H9 (cell line): ENCODE results near the gene AGO3. TPM values are rescaled to one million over a fixed set of nuclear protein-coding genes. Genes with fewer than 3 reads are reported as not detected.
"Not testable (repeated sequence)": the region's sequence is repeated elsewhere in the genome, so short reads cannot be mapped to it uniquely, and the experiment has no call there.

Experiments
- DNase-seq: peaks from one replicate; pipeline ENCODE4 v3.0.0-alpha.2; 2017
- H2AFZ ChIP-seq: one replicate; pipeline ENCODE4 v1.6.1; 2013; ENCODE audit warnings: mild to moderate bottlenecking, low read length, control low read depth, moderate library complexity
- H2AK5ac ChIP-seq: 2 replicates; pipeline ENCODE4 v1.6.1; 2013; ENCODE audit warnings: low read length, control low read depth, mixed read lengths; ENCODE audit not compliant: insufficient read length
- H2BK120ac ChIP-seq: one replicate; pipeline ENCODE4 v1.6.1; 2013; ENCODE audit warnings: low read depth, mild to moderate bottlenecking, low read length, control low read depth, inconsistent platforms; ENCODE audit not compliant: poor library complexity, severe bottlenecking
- H2BK12ac ChIP-seq: 2 replicates; pipeline ENCODE4 v1.6.1; 2013; ENCODE audit warnings: low read length, control low read depth, mixed read lengths, low read depth; ENCODE audit not compliant: insufficient read length
- H2BK15ac ChIP-seq: 2 replicates; pipeline ENCODE4 v1.6.1; 2013; ENCODE audit warnings: low read depth, low read length, control low read depth
- H2BK20ac ChIP-seq: one replicate; pipeline ENCODE4 v1.6.1; 2013; ENCODE audit warnings: low read depth, mild to moderate bottlenecking, low read length, control low read depth, inconsistent platforms; ENCODE audit not compliant: poor library complexity, severe bottlenecking
- H2BK5ac ChIP-seq: 2 replicates; pipeline ENCODE4 v1.6.1; 2013; ENCODE audit warnings: low read length, control low read depth, mixed read lengths; ENCODE audit not compliant: insufficient read length
- H3K14ac ChIP-seq: 2 replicates; pipeline ENCODE4 v1.6.1; 2013; ENCODE audit warnings: low read length, control low read depth; ENCODE audit not compliant: insufficient read depth
- H3K18ac ChIP-seq: 2 replicates; pipeline ENCODE4 v1.6.1; 2013; ENCODE audit warnings: low read depth, mild to moderate bottlenecking, mixed read lengths, low read length, control low read depth; ENCODE audit not compliant: insufficient read length
- H3K23ac ChIP-seq: 2 replicates; pipeline ENCODE4 v1.6.1; 2013; ENCODE audit warnings: low read length, control low read depth, mixed read lengths, low read depth; ENCODE audit not compliant: insufficient read length
- H3K23me2 ChIP-seq: 2 replicates; pipeline ENCODE4 v1.6.1; 2013; ENCODE audit warnings: low read depth, mild to moderate bottlenecking, mixed read lengths, low read length, control low read depth; ENCODE audit not compliant: insufficient read length, poor library complexity, severe bottlenecking
- H3K27ac ChIP-seq: 2 replicates; pipeline ENCODE4 v1.5.1; 2013; ENCODE audit warnings: low read length, control low read depth, mixed read lengths, low read depth; ENCODE audit not compliant: insufficient read length
- H3K27me3 ChIP-seq: 2 replicates; pipeline ENCODE4 v1.6.1; 2013; ENCODE audit warnings: low read length, control low read depth, inconsistent platforms; ENCODE audit not compliant: insufficient read depth
- H3K4ac ChIP-seq: 2 replicates; pipeline ENCODE4 v1.6.1; 2013; ENCODE audit warnings: low read depth, mild to moderate bottlenecking, control low read depth, inconsistent platforms, low read length, moderate library complexity
- H3K4me1 ChIP-seq: 2 replicates; pipeline ENCODE4 v1.6.1; 2013; ENCODE audit warnings: low read length, control low read depth, inconsistent platforms; ENCODE audit not compliant: insufficient read depth
- H3K4me2 ChIP-seq: 2 replicates; pipeline ENCODE4 v1.6.1; 2013; ENCODE audit warnings: low read length, control low read depth, mixed read lengths; ENCODE audit not compliant: insufficient read length, insufficient read depth
- H3K56ac ChIP-seq: 2 replicates; pipeline ENCODE4 v1.6.1; 2013; ENCODE audit warnings: low read depth, mild to moderate bottlenecking, mixed read lengths, low read length, control low read depth; ENCODE audit not compliant: insufficient read length
- H3K79me1 ChIP-seq: 2 replicates; pipeline ENCODE4 v1.6.1; 2013; ENCODE audit warnings: low read depth, mild to moderate bottlenecking, moderate library complexity, low read length, control low read depth, inconsistent platforms; ENCODE audit not compliant: insufficient read depth, poor library complexity, severe bottlenecking
- H3K79me2 ChIP-seq: 2 replicates; pipeline ENCODE4 v1.6.1; 2013; ENCODE audit warnings: low read length, control low read depth, inconsistent platforms; ENCODE audit not compliant: insufficient read depth
- H3K9ac ChIP-seq: 2 replicates; pipeline ENCODE4 v1.6.1; 2013; ENCODE audit warnings: low read length, control low read depth, mixed read lengths; ENCODE audit not compliant: insufficient read length; ENCODE audit errors: extremely low read depth
- H3K9me3 ChIP-seq: one replicate; pipeline ENCODE4 v1.6.1; 2013; ENCODE audit warnings: low read depth, low read length, inconsistent platforms; ENCODE audit not compliant: control insufficient read depth
- H3T11ph ChIP-seq: one replicate; pipeline ENCODE4 v1.6.1; 2013; ENCODE audit warnings: mild to moderate bottlenecking, low read length, control low read depth, inconsistent platforms
- H4K20me1 ChIP-seq: one replicate; pipeline ENCODE4 v1.6.1; 2013; ENCODE audit not compliant: control insufficient read depth, insufficient read length, insufficient read depth
- H4K5ac ChIP-seq: 2 replicates; pipeline ENCODE4 v1.6.1; 2013; ENCODE audit warnings: low read depth, mild to moderate bottlenecking, mixed read lengths, low read length, control low read depth; ENCODE audit not compliant: insufficient read length
- H4K8ac ChIP-seq: replicated peaks from 2 replicates; pipeline ENCODE4 v1.6.1; 2013; ENCODE audit warnings: low read length, control low read depth, mixed read lengths, low read depth; ENCODE audit not compliant: insufficient read length
- H4K91ac ChIP-seq: 2 replicates; pipeline ENCODE4 v1.6.1; 2013; ENCODE audit warnings: low read depth, mild to moderate bottlenecking, moderate library complexity, mixed read lengths, low read length, control low read depth; ENCODE audit not compliant: insufficient read length
- H3K27ac Mint-ChIP-seq, 3 experiments: 2 replicates in 2 of 3; 3 replicates in 1 of 3; pipeline ENCODE4 v1.8.0; 2020 to 2021; ENCODE audit warnings: mixed read lengths in 3 of 3, mild to moderate bottlenecking in 1 of 3, moderate library complexity in 1 of 3
- H3K27me3 Mint-ChIP-seq: 2 replicates; pipeline ENCODE4 v1.8.0; 2021; ENCODE audit warnings: low read depth, mild to moderate bottlenecking, moderate library complexity, mixed read lengths
- H3K36me3 Mint-ChIP-seq, 3 experiments: 2 replicates in 2 of 3; 3 replicates in 1 of 3; pipeline ENCODE4 v1.8.0; 2020 to 2021; ENCODE audit warnings: low read depth in 3 of 3, mixed read lengths in 3 of 3; ENCODE audit not compliant: insufficient read depth in 1 of 3
- H3K4me1 Mint-ChIP-seq, 2 experiments: 2 replicates each; pipeline ENCODE4 v1.8.0; 2020; ENCODE audit warnings: mixed read lengths in 2 of 2
- H3K4me3 Mint-ChIP-seq, 2 experiments: 2 replicates in 1 of 2; 3 replicates in 1 of 2; pipeline ENCODE4 v1.8.0; 2020 to 2021; ENCODE audit warnings: mild to moderate bottlenecking in 2 of 2, mixed read lengths in 2 of 2, moderate library complexity in 1 of 2
- H3K9me3 Mint-ChIP-seq, 2 experiments: 2 replicates in 1 of 2; 3 replicates in 1 of 2; pipeline ENCODE4 v1.8.0; 2020; ENCODE audit warnings: mild to moderate bottlenecking in 2 of 2, mixed read lengths in 2 of 2, moderate library complexity in 1 of 2
- CTCF ChIP-seq: fragments of 200-600 bp; sonication (generic); conservative IDR thresholded peaks from 3 replicates; pipeline ENCODE4 v1.8.0; 2021; ENCODE audit warnings: antibody characterized with exemption, mild to moderate bottlenecking
- WGBS: extraction: QIAGEN DNeasy Blood & Tissue Kit; methylation state at CpG from one replicate; pipeline ENCODE4 v1.1.7; 2013; ENCODE audit warnings: missing lambda C conversion rate, low lambda C conversion rate, mixed read lengths; ENCODE audit not compliant: insufficient read length; ENCODE audit errors: extremely low coverage; 5-methylcytosine and 5-hydroxymethylcytosine counted together
- total RNA-seq: library from RNA; stranded (reverse); gene quantifications from 2 replicates; pipeline ENCODE4 v1.2.1, GENCODE V29; 2021

The AGO3 gene
- total RNA-seq, 1 experiment from 2014 or later: 27.0 TPM

- Mint-ChIP-seq H3K27ac (no peak overlapping the region), H3K36me3 (peaks cover 11 to 54% (median 54%) of the 10 kb centered on the region in 3 experiments; a peak in 6 of 7 replicates), H3K4me1 (no peaks in the 10 kb centered on the region), H3K9me3 (no peaks in the 10 kb centered on the region), H3K27me3 (no peaks in the 10 kb centered on the region; the same call in 1 of the 2 replicates), H3K4me3 (no peak overlapping the region)
- Histone ChIP-seq H2AFZ (no peak overlapping the region), H4K8ac (no peak overlapping the region), H3K14ac (no peak overlapping the region), H3K27me3 (no peaks in the 10 kb centered on the region), H3K4me2 (no peak overlapping the region), H3K23ac (no peak overlapping the region), H4K20me1 (no peaks in the 10 kb centered on the region), H3T11ph (no peak overlapping the region), H3K79me2 (no peaks in the 10 kb centered on the region), H2BK120ac (no peak overlapping the region), H4K5ac (no peak overlapping the region), H4K91ac (no peak overlapping the region), H3K4me1 (no peaks in the 10 kb centered on the region), H3K79me1 (no peaks in the 10 kb centered on the region), H2BK12ac (no peak overlapping the region), H3K27ac (no peak overlapping the region), H2BK20ac (no peak overlapping the region), H3K23me2 (no peaks in the 10 kb centered on the region), H2AK5ac (no peak overlapping the region), H3K4ac (no peak overlapping the region), H2BK15ac (no peak overlapping the region), H3K9ac (no peak overlapping the region), H3K9me3 (no peaks in the 10 kb centered on the region), H3K56ac (no peak overlapping the region), H3K18ac (no peak overlapping the region), H2BK5ac (no peak overlapping the region)
- TF ChIP-seq CTCF: no peak
- no CpG with 5 or more reads among the region's 2 CpGs for WGBS
- DNase-seq: no peak
These were observed 40.7 kb downstream of the AGO3 start for GRCh38 chr1:35971601-35972000.

- H3K79me2 ChIP-seq, H4K20me1 ChIP-seq, H3K27ac Mint-ChIP-seq, DNase-seq, H3K18ac ChIP-seq, H2BK12ac ChIP-seq, H3K27me3 ChIP-seq, H2BK5ac ChIP-seq, H2AFZ ChIP-seq, H3K9me3 Mint-ChIP-seq, H2AK5ac ChIP-seq, H3K79me1 ChIP-seq, H3K23me2 ChIP-seq, H3T11ph ChIP-seq, H3K27me3 Mint-ChIP-seq, H3K56ac ChIP-seq, H3K4me2 ChIP-seq, H4K8ac ChIP-seq, H2BK20ac ChIP-seq, H3K14ac ChIP-seq, H3K4me1 Mint-ChIP-seq, H3K4me1 ChIP-seq, H3K9me3 ChIP-seq, H3K4me3 Mint-ChIP-seq, H4K91ac ChIP-seq, H2BK15ac ChIP-seq, H3K27ac ChIP-seq, H3K4ac ChIP-seq, H4K5ac ChIP-seq, H3K23ac ChIP-seq, H2BK120ac ChIP-seq, H3K9ac ChIP-seq: not testable (repeated sequence)
- H3K36me3 Mint-ChIP-seq: peaks cover 11 to 53% (median 51%) of the 10 kb centered on the region in 3 experiments; a peak in 6 of 7 replicates
- WGBS: no CpG with 5 or more reads among the region's 3 CpGs
These were observed 41.7 kb downstream of the AGO3 start for GRCh38 chr1:35972631-35973030.
